GM18505 (cell line): ENCODE data around the gene TUBG2.

Source experiments
- ATAC-seq: cut with Tn5 transposase; IDR thresholded peaks from one replicate; pipeline ENCODE4 v1.9.1; 2021; ENCODE audit not compliant: unreplicated experiment
- POLR2A ChIP-seq: IDR thresholded peaks from 4 replicates; pipeline ENCODE4 v1.6.1; 2011; ENCODE audit warnings: borderline replicate concordance; ENCODE audit not compliant: insufficient read depth, insufficient read length; ENCODE audit errors: extremely low read depth

Gene TUBG2

DNA sequence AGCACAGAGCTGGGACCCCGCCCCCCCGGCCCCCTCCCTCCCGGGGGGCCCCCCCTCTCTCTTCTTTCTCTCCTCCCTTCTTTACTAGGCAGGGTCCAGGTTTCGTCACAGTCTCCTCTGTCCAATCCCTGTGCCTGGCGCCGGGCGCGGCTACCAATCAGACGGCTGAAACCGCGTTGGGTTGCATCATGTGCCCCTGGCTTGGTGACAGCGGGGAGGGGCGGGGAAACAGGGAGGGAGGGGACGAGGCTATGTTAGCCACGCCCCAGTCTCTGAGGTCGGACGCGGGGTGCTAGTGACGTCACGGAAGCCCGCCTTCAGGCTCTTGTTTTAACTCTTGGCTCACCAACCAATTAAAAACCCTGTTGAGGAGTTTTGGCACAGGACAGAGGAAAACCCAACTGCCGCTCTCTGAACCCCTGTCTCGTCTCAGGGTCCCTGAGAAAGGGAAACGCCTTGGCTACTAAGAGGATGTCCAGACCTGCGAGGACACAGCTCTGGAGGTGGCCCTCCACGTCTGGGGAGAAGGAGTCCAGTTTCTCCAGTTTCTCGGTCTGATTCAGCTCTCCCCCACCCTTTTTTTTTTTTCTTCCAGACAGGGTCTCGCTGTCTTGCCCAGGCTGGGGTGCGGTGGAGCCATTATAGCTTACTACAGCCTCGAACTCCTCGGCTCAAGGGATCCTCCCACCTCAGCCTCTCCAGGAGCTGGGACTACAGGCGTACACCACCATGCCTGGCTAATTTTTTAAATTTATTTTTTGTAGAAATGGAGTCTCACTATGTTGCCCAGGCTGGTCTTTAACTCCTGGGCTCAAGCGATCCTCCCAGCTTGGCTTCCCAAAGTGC, 18.2 kb downstream of the TUBG2 start:
- ATAC-seq: peak; percentile 58
- TF ChIP-seq POLR2A: no peak

- peak; percentile 66 for TF ChIP-seq POLR2A
- peak; percentile 26 for ATAC-seq
Observed at GRCh38 chr17:42677921-42678781, 19.1 kb downstream of the TUBG2 start.

- no peak for ATAC-seq
- no peak for TF ChIP-seq POLR2A
Observed at GRCh38 chr17:42678951-42679491, 19.9 kb downstream of the TUBG2 start.

GRCh38 chr17:42679492-42680330, 20.6 kb downstream of the TUBG2 start:
- TF ChIP-seq POLR2A: peak; percentile 63
- no peak for ATAC-seq

DNA sequence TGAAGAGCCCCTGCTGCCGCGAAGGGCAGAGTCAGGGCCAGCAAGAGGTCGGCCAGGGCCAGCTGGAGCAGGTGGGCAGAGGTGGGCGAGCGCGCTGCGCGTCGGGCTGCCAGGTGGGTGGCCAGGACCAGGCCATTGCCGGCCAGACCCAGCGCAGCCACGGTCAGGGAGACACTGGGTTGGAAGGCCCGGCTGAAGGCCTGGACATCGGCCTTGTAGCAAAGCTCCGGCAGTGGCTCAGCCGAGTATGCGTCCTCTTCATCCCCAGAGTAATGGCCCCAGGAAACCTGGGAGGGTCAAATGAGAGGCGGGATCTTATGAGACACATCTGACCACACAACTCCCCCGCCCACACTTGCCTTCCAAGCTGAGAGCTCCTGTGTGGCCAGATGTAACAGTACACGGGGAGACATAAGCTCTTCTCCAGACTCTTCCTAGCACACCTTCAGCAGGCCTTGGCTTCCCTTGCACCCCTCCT, 21.3 kb downstream of the TUBG2 start:
- ATAC-seq: no peak
- TF ChIP-seq POLR2A: peak; percentile 46

- ATAC-seq: no peak
- TF ChIP-seq POLR2A: no peak
Observed at GRCh38 chr17:42681976-42682721, 23.1 kb downstream of the TUBG2 start, which contains the start of gene CNTNAP1. Gene CNTNAP1 (plus strand): TSS chr17:42682531. CDS start chr17:42682830, 299 bp downstream.

DNA sequence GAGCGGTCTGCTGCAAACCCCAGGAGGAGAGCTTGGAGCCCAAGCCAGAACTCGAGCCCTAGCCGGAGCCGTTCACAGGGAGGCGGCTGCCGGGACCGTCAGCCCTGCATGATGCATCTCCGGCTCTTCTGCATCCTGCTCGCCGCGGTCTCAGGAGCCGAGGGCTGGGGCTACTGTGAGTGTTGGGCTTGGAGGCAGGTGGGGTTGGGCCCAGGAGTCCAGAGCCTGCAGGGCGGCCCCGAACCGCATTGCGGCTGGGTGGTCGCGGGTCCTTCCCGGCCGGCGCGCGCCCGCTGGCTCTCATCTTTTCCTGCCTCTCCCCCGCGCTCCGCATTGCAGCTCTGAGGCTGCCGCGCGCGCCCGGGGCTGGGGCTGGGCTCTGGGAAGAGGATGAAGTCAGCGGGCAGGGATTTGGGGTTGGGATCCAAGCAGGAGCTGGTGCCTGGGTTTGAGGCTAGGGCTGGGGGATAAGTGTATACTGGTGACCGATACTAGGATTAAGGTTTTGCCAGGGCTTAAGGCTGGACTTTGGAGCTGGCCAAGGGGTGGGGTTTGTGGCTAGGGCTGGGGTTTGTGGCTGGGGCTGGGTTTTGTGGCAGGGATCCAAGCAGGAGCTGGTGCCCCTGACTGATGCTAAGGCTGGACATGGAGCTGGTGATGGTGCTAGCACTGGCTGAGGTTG, 23.8 kb downstream of the TUBG2 start:
- no peak for TF ChIP-seq POLR2A
- ATAC-seq: no peak

GRCh38 chr17:42683407-42684034, 24.4 kb downstream of the TUBG2 start:
- no peak for ATAC-seq
- TF ChIP-seq POLR2A: no peak

DNA sequence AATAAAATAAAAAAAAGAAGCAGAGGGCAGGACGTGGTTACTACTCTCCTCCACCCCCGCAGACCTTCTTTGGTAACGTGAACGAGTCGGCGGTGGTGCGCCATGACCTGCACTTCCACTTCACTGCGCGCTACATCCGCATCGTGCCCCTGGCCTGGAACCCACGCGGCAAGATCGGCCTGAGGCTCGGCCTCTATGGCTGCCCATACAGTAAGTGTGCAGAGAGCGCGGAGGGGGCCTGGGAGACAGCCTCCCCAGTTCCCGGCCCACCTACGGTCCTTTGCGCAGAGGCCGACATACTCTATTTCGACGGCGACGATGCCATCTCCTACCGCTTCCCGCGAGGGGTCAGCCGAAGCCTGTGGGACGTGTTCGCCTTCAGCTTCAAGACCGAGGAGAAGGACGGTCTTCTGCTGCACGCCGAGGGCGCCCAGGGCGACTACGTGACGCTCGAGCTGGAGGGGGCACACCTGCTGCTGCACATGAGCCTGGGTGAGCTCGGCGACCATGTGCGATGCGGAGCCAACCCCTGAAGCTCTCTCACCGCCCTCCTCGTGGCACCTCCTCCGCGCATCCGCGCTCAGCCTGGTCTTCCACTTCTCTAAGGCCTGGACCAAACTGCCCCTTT, 26.0 kb downstream of the TUBG2 start:
- no peak for ATAC-seq

DNA sequence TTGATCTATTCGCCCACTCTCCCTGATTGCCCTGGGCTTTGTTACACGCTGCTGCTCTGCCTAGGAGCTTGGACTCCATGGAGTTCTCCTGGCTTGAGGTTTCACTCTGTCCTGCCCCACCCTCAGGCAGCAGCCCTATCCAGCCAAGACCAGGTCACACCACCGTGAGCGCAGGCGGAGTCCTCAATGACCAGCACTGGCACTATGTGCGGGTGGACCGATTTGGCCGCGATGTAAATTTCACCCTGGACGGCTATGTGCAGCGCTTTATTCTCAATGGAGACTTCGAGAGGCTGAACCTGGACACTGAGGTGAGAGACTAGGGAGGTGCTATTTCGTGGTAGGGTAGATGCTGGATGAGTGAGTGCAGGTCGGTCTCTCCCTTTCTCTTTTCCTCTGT, 26.7 kb downstream of the TUBG2 start:
- no peak for ATAC-seq
- no peak for TF ChIP-seq POLR2A

More for the DNA sequence above, 26.0 kb downstream of the TUBG2 start:
- TF ChIP-seq POLR2A: no peak
